ENCODE data around the gene FAXDC2. TPM values are rescaled to one million over a fixed set of nuclear protein-coding genes. Genes with fewer than 3 reads are reported as not detected.

Gene FAXDC2
- total and polyA plus RNA-seq, 2 of the 13 experiments (the other 11 are each of a cell fraction or from before 2014, with no cell fraction given) = 4.7 to 58.8 TPM

DNA sequence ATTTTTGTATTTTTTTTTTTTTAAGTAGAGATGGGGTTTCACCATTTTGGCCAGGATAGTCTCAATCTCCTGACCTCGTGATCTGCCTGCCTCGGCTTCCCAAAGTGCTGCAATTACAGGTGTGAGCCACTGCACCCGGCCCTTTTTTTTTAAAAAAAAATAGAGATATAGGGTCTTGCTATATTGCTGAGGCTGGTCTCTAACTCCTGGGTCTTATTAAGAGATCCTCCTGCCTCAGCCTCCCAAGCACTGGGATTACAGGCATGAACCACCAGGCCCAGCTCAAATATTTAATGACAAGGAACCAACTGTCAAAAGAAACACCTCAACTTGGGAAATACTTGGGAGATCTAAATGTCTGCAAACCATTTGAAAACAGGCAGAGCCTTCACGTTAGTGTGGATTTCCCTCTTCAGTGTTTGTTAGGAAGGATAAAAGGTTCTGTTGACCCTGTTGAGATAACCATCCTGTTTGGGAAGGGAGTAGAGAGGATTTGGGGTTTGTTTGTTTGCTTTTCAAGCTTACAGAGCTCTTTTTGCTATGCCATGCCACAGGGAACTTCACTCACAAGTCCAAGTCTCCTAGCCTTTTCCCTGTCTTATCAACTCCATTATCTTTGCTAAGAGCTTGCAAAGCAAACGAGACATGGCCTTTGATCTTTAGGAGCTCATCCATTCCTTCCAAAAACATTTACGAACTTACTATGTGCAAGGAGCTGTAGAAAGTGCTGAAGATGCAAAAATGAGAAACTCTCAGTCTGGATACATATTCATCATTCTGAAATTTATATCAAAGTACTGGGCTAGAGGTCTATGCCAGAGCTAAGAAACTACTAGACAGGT is 7.5 kb downstream of the FAXDC2 start (continued):
- TF ChIP-seq TRIM24 (CRISPR knock-in tag; IDR thresholded peaks at IDR 0.05) (no peak), ZNF737 (CRISPR knock-in tag; IDR thresholded peaks at IDR 0.05; ENCODE audit: borderline replicate concordance) (no peak), ZNF567 (CRISPR knock-in tag; IDR thresholded peaks at IDR 0.05; ENCODE audit: borderline replicate concordance) (no peak), ZNF326 (CRISPR knock-in tag; IDR thresholded peaks at IDR 0.05; ENCODE audit: borderline replicate concordance) (no peak), POLR2AphosphoS5 (IDR thresholded peaks at IDR 0.05; ENCODE audit: low read depth, low read length) (no peak), ZSCAN29 (CRISPR knock-in tag; conservative IDR thresholded peaks at IDR 0.05) (no peak), CCAR2 (optimal IDR thresholded peaks at IDR 0.05; ENCODE audit: low read depth, low read length) (no peak), GTF2F1 (IDR thresholded peaks at IDR 0.05; ENCODE audit: low read length) (no peak), EP300 (IDR thresholded peaks at IDR 0.05; ENCODE audit: low read depth in 2 of 2, low read length in 2 of 2) (peak in 1 of 2 experiments; percentile 91; a peak in 2 of 4 replicates), EP300 (CRISPR knock-in tag; IDR thresholded peaks at IDR 0.05; ENCODE audit: borderline replicate concordance) (peak; percentile 93), NR2F2 (IDR thresholded peaks at IDR 0.05; ENCODE audit: borderline replicate concordance, low read depth) (peak; percentile 89), RFX3 (CRISPR knock-in tag; IDR thresholded peaks at IDR 0.05) (no peak), HOXA9 (CRISPR knock-in tag; IDR thresholded peaks at IDR 0.05; ENCODE audit: borderline replicate concordance) (no peak), GPN1 (CRISPR knock-in tag; IDR thresholded peaks at IDR 0.05; ENCODE audit: borderline replicate concordance) (no peak), ZNF616 (CRISPR knock-in tag; IDR thresholded peaks at IDR 0.05; ENCODE audit: low read depth) (no peak), ZNF792 (CRISPR knock-in tag; IDR thresholded peaks at IDR 0.05) (peak; percentile 77; the same call in 1 of the 2 replicates), PRPF4 (IDR thresholded peaks at IDR 0.05; ENCODE audit: low read depth, low read length, poor library complexity, severe bottlenecking) (no peak), MED13 (CRISPR knock-in tag; IDR thresholded peaks at IDR 0.05) (peak; percentile 11; the same call in 1 of the 2 replicates)
- TF ChIP-seq, protein P1, sequence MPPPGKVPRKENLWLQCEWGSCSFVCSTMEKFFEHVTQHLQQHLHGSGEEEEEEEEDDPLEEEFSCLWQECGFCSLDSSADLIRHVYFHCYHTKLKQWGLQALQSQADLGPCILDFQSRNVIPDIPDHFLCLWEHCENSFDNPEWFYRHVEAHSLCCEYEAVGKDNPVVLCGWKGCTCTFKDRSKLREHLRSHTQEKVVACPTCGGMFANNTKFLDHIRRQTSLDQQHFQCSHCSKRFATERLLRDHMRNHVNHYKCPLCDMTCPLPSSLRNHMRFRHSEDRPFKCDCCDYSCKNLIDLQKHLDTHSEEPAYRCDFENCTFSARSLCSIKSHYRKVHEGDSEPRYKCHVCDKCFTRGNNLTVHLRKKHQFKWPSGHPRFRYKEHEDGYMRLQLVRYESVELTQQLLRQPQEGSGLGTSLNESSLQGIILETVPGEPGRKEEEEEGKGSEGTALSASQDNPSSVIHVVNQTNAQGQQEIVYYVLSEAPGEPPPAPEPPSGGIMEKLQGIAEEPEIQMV (CRISPR knock-in tag; IDR thresholded peaks at IDR 0.05; ENCODE audit: low read depth) = no peak
- TF ChIP-seq, protein P2, sequence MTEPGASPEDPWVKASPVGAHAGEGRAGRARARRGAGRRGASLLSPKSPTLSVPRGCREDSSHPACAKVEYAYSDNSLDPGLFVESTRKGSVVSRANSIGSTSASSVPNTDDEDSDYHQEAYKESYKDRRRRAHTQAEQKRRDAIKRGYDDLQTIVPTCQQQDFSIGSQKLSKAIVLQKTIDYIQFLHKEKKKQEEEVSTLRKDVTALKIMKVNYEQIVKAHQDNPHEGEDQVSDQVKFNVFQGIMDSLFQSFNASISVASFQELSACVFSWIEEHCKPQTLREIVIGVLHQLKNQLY (CRISPR knock-in tag; IDR thresholded peaks at IDR 0.05) = peak; percentile 86
- TF ChIP-seq, protein P3, sequence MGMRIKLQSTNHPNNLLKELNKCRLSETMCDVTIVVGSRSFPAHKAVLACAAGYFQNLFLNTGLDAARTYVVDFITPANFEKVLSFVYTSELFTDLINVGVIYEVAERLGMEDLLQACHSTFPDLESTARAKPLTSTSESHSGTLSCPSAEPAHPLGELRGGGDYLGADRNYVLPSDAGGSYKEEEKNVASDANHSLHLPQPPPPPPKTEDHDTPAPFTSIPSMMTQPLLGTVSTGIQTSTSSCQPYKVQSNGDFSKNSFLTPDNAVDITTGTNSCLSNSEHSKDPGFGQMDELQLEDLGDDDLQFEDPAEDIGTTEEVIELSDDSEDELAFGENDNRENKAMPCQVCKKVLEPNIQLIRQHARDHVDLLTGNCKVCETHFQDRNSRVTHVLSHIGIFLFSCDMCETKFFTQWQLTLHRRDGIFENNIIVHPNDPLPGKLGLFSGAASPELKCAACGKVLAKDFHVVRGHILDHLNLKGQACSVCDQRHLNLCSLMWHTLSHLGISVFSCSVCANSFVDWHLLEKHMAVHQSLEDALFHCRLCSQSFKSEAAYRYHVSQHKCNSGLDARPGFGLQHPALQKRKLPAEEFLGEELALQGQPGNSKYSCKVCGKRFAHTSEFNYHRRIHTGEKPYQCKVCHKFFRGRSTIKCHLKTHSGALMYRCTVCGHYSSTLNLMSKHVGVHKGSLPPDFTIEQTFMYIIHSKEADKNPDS (CRISPR knock-in tag; IDR thresholded peaks at IDR 0.05) = no peak
- TF ChIP-seq, protein P4, sequence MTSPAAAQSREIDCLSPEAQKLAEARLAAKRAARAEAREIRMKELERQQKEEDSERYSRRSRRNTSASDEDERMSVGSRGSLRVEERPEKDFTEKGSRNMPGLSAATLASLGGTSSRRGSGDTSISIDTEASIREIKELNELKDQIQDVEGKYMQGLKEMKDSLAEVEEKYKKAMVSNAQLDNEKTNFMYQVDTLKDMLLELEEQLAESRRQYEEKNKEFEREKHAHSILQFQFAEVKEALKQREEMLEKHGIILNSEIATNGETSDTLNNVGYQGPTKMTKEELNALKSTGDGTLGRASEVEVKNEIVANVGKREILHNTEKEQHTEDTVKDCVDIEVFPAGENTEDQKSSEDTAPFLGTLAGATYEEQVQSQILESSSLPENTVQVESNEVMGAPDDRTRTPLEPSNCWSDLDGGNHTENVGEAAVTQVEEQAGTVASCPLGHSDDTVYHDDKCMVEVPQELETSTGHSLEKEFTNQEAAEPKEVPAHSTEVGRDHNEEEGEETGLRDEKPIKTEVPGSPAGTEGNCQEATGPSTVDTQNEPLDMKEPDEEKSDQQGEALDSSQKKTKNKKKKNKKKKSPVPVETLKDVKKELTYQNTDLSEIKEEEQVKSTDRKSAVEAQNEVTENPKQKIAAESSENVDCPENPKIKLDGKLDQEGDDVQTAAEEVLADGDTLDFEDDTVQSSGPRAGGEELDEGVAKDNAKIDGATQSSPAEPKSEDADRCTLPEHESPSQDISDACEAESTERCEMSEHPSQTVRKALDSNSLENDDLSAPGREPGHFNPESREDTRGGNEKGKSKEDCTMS (CRISPR knock-in tag; conservative IDR thresholded peaks at IDR 0.05) = no peak

Data from HepG2 (cell line).